Measurements from ENCODE around the gene TMEM63C.

Gene TMEM63C

GRCh38 chr14:77228056-77228455 is 46.5 kb downstream of the TMEM63C start:
- H3K27ac ChIP-seq (ENCODE audit: extremely low read depth, low read depth, low read length), result no peak overlapping the region
- no peaks in the 10 kb centered on the region for H3K4me1 ChIP-seq (ENCODE audit: control insufficient read depth, insufficient read depth, low read length)
- no peaks in the 10 kb centered on the region for H3K9me3 ChIP-seq (ENCODE audit: control insufficient read depth, insufficient read depth, low read depth, low read length)
- POLR2A ChIA-PET, result no interaction called here
- H3K36me3 ChIP-seq (ENCODE audit: control insufficient read depth in 2 of 2, insufficient read depth in 1 of 2, low read length in 2 of 2), result no peaks in the 10 kb centered on the region
- CTCF ChIA-PET, result interaction anchor here (0.6 to 1.0 kb wide), 2 partner anchors 77 to 79 kb away, joined by 3 read pairs; no protein-coding TSS in a partner anchor
- no peak overlapping the region for H3K4me3 ChIP-seq (ENCODE audit: low read depth, low read length)
- no peak for TF ChIP-seq ZNF624 (tag by site-specific recombination; IDR thresholded peaks at IDR 0.05)
- TF ChIP-seq MEIS1 (CRISPR knock-in tag; IDR thresholded peaks at IDR 0.05; ENCODE audit: borderline replicate concordance), result no peak
- no peak for TF ChIP-seq ZNF837 (tag by site-specific recombination; IDR thresholded peaks at IDR 0.05)
- no peak for TF ChIP-seq ZNF747 (tag by site-specific recombination; IDR thresholded peaks at IDR 0.05)
- no peak for TF ChIP-seq ZNF670 (tag by site-specific recombination; IDR thresholded peaks at IDR 0.05; ENCODE audit: low read depth)
- TF ChIP-seq KLF9 (tag by site-specific recombination; IDR thresholded peaks at IDR 0.05; ENCODE audit: low read depth), result no peak
- no peak for TF ChIP-seq PRDM2 (tag by site-specific recombination; IDR thresholded peaks at IDR 0.05; ENCODE audit: borderline replicate concordance)
- TF ChIP-seq ZNF350 (tag by site-specific recombination; IDR thresholded peaks at IDR 0.05), result no peak
- TF ChIP-seq YY1 (tag by site-specific recombination; IDR thresholded peaks at IDR 0.05), result no peak
- TF ChIP-seq ZNF132 (tag by site-specific recombination; IDR thresholded peaks at IDR 0.05; ENCODE audit: borderline replicate concordance), result no peak
- TF ChIP-seq SP3 (tag by site-specific recombination; IDR thresholded peaks at IDR 0.05), result no peak
- TF ChIP-seq SETDB1 (IDR thresholded peaks at IDR 0.05; ENCODE audit: insufficient read length, low read length), result no peak
- no peak for TF ChIP-seq ATF2 (tag by site-specific recombination; IDR thresholded peaks at IDR 0.05; ENCODE audit: low read depth)
- no peak for TF ChIP-seq KLF17 (tag by site-specific recombination; IDR thresholded peaks at IDR 0.05)
- no peak for TF ChIP-seq ZNF324 (tag by site-specific recombination; IDR thresholded peaks at IDR 0.05)
- no peak for TF ChIP-seq BCL11A (tag by site-specific recombination; IDR thresholded peaks at IDR 0.05; ENCODE audit: low read depth)
- no peak for TF ChIP-seq PATZ1 (tag by site-specific recombination; IDR thresholded peaks at IDR 0.05)
- no peak for TF ChIP-seq ZNF404 (tag by site-specific recombination; IDR thresholded peaks at IDR 0.05)
- no peak for TF ChIP-seq ZNF140 (tag by site-specific recombination; IDR thresholded peaks at IDR 0.05)
- no peak for TF ChIP-seq ZNF664 (tag by site-specific recombination; IDR thresholded peaks at IDR 0.05)
